Ectodermal cell (in vitro differentiated cells): Measurements from ENCODE around the gene NLRP3.

Experiments
- H3K27ac ChIP-seq: 2 replicates; pipeline ENCODE4 v1.7.0; 2013; ENCODE audit warnings: mild to moderate bottlenecking, low read depth, low read length; ENCODE audit not compliant: insufficient read depth, poor library complexity, severe bottlenecking
- H3K27me3 ChIP-seq: 2 replicates; pipeline ENCODE4 v1.7.0; 2013; ENCODE audit warnings: mild to moderate bottlenecking, low read length; ENCODE audit not compliant: insufficient read depth, control insufficient read depth, poor library complexity, severe bottlenecking
- H3K36me3 ChIP-seq: one replicate; pipeline ENCODE4 v1.7.0; 2013; ENCODE audit warnings: low read length; ENCODE audit not compliant: control insufficient read depth, insufficient read depth
- H3K4me1 ChIP-seq: one replicate; pipeline ENCODE4 v1.7.0; 2013; ENCODE audit warnings: low read length; ENCODE audit not compliant: control insufficient read depth, insufficient read depth
- H3K4me3 ChIP-seq: 2 replicates; pipeline ENCODE4 v1.7.0; 2013; ENCODE audit warnings: low read depth, low read length, control low read depth; ENCODE audit not compliant: insufficient read depth
- H3K9me3 ChIP-seq: 2 replicates; pipeline ENCODE4 v1.7.0; 2013; ENCODE audit warnings: mild to moderate bottlenecking, low read length, moderate library complexity; ENCODE audit not compliant: control insufficient read depth
- WGBS, 2 experiments: methylation state at CpG; one replicate each; pipeline ENCODE4 v1.1.7; 2013; ENCODE audit warnings: missing lambda C conversion rate in 2 of 2; 5-methylcytosine and 5-hydroxymethylcytosine counted together

NLRP3 gene

GRCh38 chr1:247409869-247410544 is 6.0 kb upstream of the NLRP3 start:
- H3K4me3 ChIP-seq, result no peak overlapping the region
- no peaks in the 10 kb centered on the region for H3K36me3 ChIP-seq
- H3K27me3 ChIP-seq, result no peaks in the 10 kb centered on the region
- 90 to 93% methylated on average over 11 of the region's 11 CpGs for WGBS, 2 experiments
- no peaks in the 10 kb centered on the region for H3K9me3 ChIP-seq
- no peak overlapping the region for H3K27ac ChIP-seq
- H3K4me1 ChIP-seq, result no peaks in the 10 kb centered on the region

- Histone ChIP-seq H3K4me3 (no peak overlapping the region), H3K27me3 (no peaks in the 10 kb centered on the region), H3K36me3 (no peaks in the 10 kb centered on the region), H3K4me1 (no peaks in the 10 kb centered on the region), H3K9me3 (no peaks in the 10 kb centered on the region), H3K27ac (no peak overlapping the region)
- WGBS, 2 experiments, result 91 to 96% methylated on average over 13 of the region's 13 CpGs
These were observed 4.2 kb upstream of the NLRP3 start for GRCh38 chr1:247411621-247412327.

DNA sequence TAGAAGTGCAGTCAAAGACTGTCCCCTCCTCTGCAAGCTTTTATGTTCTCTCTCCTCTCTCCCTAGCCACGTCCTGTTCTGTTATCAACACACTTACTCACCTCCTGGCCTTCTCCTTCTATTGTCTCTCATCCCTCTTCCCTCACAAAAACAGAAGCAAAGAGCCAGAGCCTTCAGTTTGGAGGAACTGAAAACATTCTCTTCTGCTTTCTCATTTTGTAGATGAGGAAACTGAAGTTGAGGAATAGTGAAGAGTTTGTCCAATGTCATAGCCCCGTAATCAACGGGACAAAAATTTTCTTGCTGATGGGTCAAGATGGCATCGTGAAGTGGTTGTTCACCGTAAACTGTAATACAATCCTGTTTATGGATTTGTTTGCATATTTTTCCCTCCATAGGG is 1.9 kb downstream of the NLRP3 start:
- Histone ChIP-seq H3K27me3 (no peaks in the 10 kb centered on the region), H3K27ac (no peak overlapping the region), H3K36me3 (no peaks in the 10 kb centered on the region), H3K9me3 (no peaks in the 10 kb centered on the region), H3K4me3 (no peak overlapping the region), H3K4me1 (no peaks in the 10 kb centered on the region)
- WGBS, 2 experiments, result 92 to 94% methylated on average over 5 of the region's 5 CpGs

- Histone ChIP-seq H3K4me1 (no peaks in the 10 kb centered on the region), H3K36me3 (no peaks in the 10 kb centered on the region), H3K9me3 (no peaks in the 10 kb centered on the region), H3K27ac (no peak overlapping the region), H3K27me3 (no peaks in the 10 kb centered on the region), H3K4me3 (no peak overlapping the region)
- 84 to 94% methylated on average over 9 of the region's 9 CpGs for WGBS, 2 experiments
These were observed 3.4 kb downstream of the NLRP3 start for GRCh38 chr1:247419336-247419735.

DNA sequence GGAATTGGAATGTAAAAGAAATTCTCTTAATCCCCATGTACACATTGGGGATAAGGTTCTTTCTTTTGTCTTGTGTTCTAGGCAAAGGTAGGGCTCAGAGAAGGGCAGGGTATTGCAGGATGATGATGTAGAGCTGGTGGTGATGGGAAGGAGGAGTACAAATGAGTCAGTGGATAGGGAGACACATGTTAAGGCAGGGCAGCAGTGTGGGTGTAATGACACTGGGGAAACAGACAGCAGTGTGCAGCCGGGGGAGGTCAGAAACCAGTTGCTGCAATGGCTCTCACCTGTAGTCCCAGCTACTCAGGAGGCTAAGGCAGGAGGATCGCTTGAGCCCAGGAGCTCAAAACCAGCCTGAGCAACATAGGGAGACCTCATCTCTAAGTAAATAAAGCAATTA is 5.1 kb downstream of the NLRP3 start:
- Histone ChIP-seq H3K4me1 (no peaks in the 10 kb centered on the region), H3K4me3 (no peak overlapping the region), H3K27me3 (no peaks in the 10 kb centered on the region), H3K27ac (no peak overlapping the region), H3K36me3 (no peaks in the 10 kb centered on the region), H3K9me3 (no peaks in the 10 kb centered on the region)
- 91 to 93% methylated on average over 2 of the region's 2 CpGs for WGBS, 2 experiments

DNA sequence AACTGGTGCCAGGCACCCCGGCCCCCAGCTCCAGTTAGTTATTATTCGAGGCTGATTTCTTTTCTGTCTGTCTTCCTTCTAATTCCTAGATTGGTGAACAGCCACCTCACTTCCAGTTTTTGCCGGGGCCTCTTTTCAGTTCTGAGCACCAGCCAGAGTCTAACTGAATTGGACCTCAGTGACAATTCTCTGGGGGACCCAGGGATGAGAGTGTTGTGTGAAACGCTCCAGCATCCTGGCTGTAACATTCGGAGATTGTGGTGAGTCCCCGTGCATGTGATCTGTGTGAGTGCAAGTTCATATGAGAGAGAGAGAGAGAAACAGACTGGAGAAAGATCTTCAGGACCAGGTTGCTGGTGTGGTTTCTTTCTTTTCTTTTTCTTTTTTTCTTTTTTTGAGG is 13.5 kb downstream of the NLRP3 start:
- WGBS, 2 experiments, result 89 to 93% methylated on average over 6 of the region's 6 CpGs
- no peak overlapping the region for H3K4me3 ChIP-seq
- H3K27me3 ChIP-seq, result no peaks in the 10 kb centered on the region
- H3K9me3 ChIP-seq, result no peaks in the 10 kb centered on the region
- no peaks in the 10 kb centered on the region for H3K36me3 ChIP-seq
- no peak overlapping the region for H3K27ac ChIP-seq
- H3K4me1 ChIP-seq, result no peaks in the 10 kb centered on the region

GRCh38 chr1:247430434-247430833 is 14.5 kb downstream of the NLRP3 start:
- H3K27me3 ChIP-seq, result no peaks in the 10 kb centered on the region
- H3K27ac ChIP-seq, result no peak overlapping the region
- H3K9me3 ChIP-seq, result no peaks in the 10 kb centered on the region
- 46 to 55% methylated on average over 1 of the region's 1 CpG for WGBS, 2 experiments
- H3K4me3 ChIP-seq, result no peak overlapping the region
- no peaks in the 10 kb centered on the region for H3K4me1 ChIP-seq
- H3K36me3 ChIP-seq, result no peaks in the 10 kb centered on the region

DNA sequence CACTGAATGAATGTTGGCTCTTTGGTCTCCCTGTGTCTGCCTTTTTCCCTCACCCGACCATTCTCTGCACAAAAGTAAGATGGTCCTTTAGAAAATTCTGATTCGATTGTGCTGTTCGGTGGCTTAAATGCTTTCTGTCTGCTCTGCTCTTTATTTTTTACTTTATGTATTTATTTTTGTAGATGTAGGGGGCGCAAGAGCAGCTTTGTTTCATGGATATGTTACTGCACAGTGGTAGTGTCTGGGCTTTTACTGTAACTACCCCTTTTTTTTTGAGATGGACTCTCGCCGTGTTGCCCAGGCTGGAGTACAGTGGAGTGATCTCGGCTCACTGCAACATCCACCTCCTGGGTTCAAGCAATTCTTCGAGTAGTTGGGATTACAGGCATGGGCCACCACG is 15.7 kb downstream of the NLRP3 start:
- Histone ChIP-seq H3K4me3 (no peak overlapping the region), H3K4me1 (no peaks in the 10 kb centered on the region), H3K36me3 (no peaks in the 10 kb centered on the region), H3K27me3 (no peaks in the 10 kb centered on the region), H3K27ac (no peak overlapping the region), H3K9me3 (no peaks in the 10 kb centered on the region)
- 93 to 95% methylated on average over 9 of the region's 9 CpGs for WGBS, 2 experiments

GRCh38 chr1:247434005-247434404 is 18.0 kb downstream of the NLRP3 start:
- Histone ChIP-seq H3K27me3 (no peaks in the 10 kb centered on the region), H3K36me3 (no peaks in the 10 kb centered on the region), H3K9me3 (no peaks in the 10 kb centered on the region), H3K4me1 (no peaks in the 10 kb centered on the region), H3K27ac (no peak overlapping the region), H3K4me3 (no peak overlapping the region)
- 92 to 95% methylated on average over 15 of the region's 15 CpGs for WGBS, 2 experiments

GRCh38 chr1:247435030-247435758 is 19.2 kb downstream of the NLRP3 start:
- no peak overlapping the region for H3K27ac ChIP-seq
- no peaks in the 10 kb centered on the region for H3K36me3 ChIP-seq
- no peaks in the 10 kb centered on the region for H3K9me3 ChIP-seq
- no peaks in the 10 kb centered on the region for H3K4me1 ChIP-seq
- WGBS, 2 experiments, result 87 to 91% methylated on average over 11 to 13 of the region's 13 CpGs
- no peaks in the 10 kb centered on the region for H3K27me3 ChIP-seq
- H3K4me3 ChIP-seq, result no peak overlapping the region
